Endodermal cell (in vitro differentiated cells): ENCODE results near the gene GGT5. TPM values are rescaled to one million over a fixed set of nuclear protein-coding genes. Genes with fewer than 3 reads are reported as not detected.

Experiments used
- DNase-seq: peaks from one replicate; pipeline ENCODE4 v3.0.0-alpha.2; 2017
- H3K27ac ChIP-seq: 2 replicates; pipeline ENCODE4 v1.5.1; 2013; ENCODE audit warnings: mild to moderate bottlenecking, low read depth, low read length, moderate library complexity
- H3K27me3 ChIP-seq: 2 replicates; pipeline ENCODE4 v1.6.1; 2013; ENCODE audit warnings: mild to moderate bottlenecking, low read length, moderate library complexity; ENCODE audit not compliant: insufficient read depth, control insufficient read depth, poor library complexity, severe bottlenecking
- H3K36me3 ChIP-seq: 2 replicates; pipeline ENCODE4 v1.7.0; 2013; ENCODE audit warnings: mild to moderate bottlenecking, low read length, moderate library complexity; ENCODE audit not compliant: control insufficient read depth, insufficient read depth
- H3K4me1 ChIP-seq: one replicate; pipeline ENCODE4 v1.7.0; 2013; ENCODE audit warnings: low read length; ENCODE audit not compliant: control insufficient read depth, insufficient read depth
- H3K4me3 ChIP-seq: 2 replicates; pipeline ENCODE4 v1.5.1; 2013; ENCODE audit warnings: mild to moderate bottlenecking, low read length, moderate library complexity
- H3K9ac ChIP-seq: 2 replicates; pipeline ENCODE4 v1.6.1; 2013; ENCODE audit warnings: mild to moderate bottlenecking, low read length, moderate library complexity; ENCODE audit not compliant: poor library complexity, severe bottlenecking; ENCODE audit errors: extremely low read depth
- H3K9me3 ChIP-seq: 2 replicates; pipeline ENCODE4 v1.6.1; 2013; ENCODE audit warnings: mild to moderate bottlenecking, low read length, moderate library complexity; ENCODE audit not compliant: control insufficient read depth
- H3K27ac Mint-ChIP-seq: 2 replicates; pipeline ENCODE4 v1.8.0; 2020; ENCODE audit warnings: mixed read lengths
- H3K27me3 Mint-ChIP-seq: 2 replicates; pipeline ENCODE4 v1.8.0; 2021; ENCODE audit warnings: mild to moderate bottlenecking, mixed read lengths; ENCODE audit not compliant: insufficient read depth
- H3K36me3 Mint-ChIP-seq: 2 replicates; pipeline ENCODE4 v1.8.0; 2020; ENCODE audit warnings: low read depth, mixed read lengths
- H3K4me1 Mint-ChIP-seq: 2 replicates; pipeline ENCODE4 v1.8.0; 2020; ENCODE audit warnings: mixed read lengths
- H3K4me3 Mint-ChIP-seq: 2 replicates; pipeline ENCODE4 v1.8.0; 2020; ENCODE audit warnings: mild to moderate bottlenecking, moderate library complexity, mixed read lengths
- H3K9me3 Mint-ChIP-seq: 2 replicates; pipeline ENCODE4 v1.8.0; 2020; ENCODE audit warnings: mild to moderate bottlenecking, mixed read lengths
- WGBS, 2 experiments: methylation state at CpG; one replicate each; pipeline versions ENCODE4 v1.1.5 to v1.1.7; 2013; ENCODE audit warnings: missing lambda C conversion rate in 2 of 2, mixed read lengths in 1 of 2; ENCODE audit not compliant: insufficient coverage in 1 of 2, insufficient read length in 1 of 2; 5-methylcytosine and 5-hydroxymethylcytosine counted together
- total RNA-seq, 2 donors: library from RNA; stranded (reverse); fragmentation: NEBNext Ultra II Directional in 1 of 2; extraction: Animal tissue kit (Norgen Biotek cat#: 25700) in 1 of 2; gene quantifications; 2 replicates in 1 of 2; 3 replicates in 1 of 2; pipeline ENCODE4 v1.2.1, GENCODE V29; 2021
- TF ChIP-seq, protein P1 (sequence below): fragments of 200-600 bp; sonication (generic); conservative IDR thresholded peaks from 2 replicates; pipeline ENCODE4 v1.5.0; 2021; ENCODE audit warnings: antibody characterized with exemption, mild to moderate bottlenecking

GGT5 gene
- total RNA-seq, 2 donors from 2014 or later, result 0.29 TPM; not detected in 1

- WGBS, 2 experiments, result 92 to 100% methylated on average over 5 to 11 of the region's 11 CpGs
- no peak for DNase-seq
- Histone ChIP-seq H3K9ac (no peak overlapping the region), H3K27ac (no peak overlapping the region), H3K9me3 (no peaks in the 10 kb centered on the region), H3K4me1 (no peaks in the 10 kb centered on the region), H3K4me3 (no peak overlapping the region), H3K27me3 (no peaks in the 10 kb centered on the region), H3K36me3 (peaks cover 19% of the 10 kb centered on the region)
- Mint-ChIP-seq H3K27me3 (no peaks in the 10 kb centered on the region), H3K27ac (no peak overlapping the region), H3K36me3 (peaks cover 18% of the 10 kb centered on the region), H3K4me1 (no peaks in the 10 kb centered on the region), H3K4me3 (no peak overlapping the region), H3K9me3 (no peaks in the 10 kb centered on the region)
- TF ChIP-seq, protein P1, sequence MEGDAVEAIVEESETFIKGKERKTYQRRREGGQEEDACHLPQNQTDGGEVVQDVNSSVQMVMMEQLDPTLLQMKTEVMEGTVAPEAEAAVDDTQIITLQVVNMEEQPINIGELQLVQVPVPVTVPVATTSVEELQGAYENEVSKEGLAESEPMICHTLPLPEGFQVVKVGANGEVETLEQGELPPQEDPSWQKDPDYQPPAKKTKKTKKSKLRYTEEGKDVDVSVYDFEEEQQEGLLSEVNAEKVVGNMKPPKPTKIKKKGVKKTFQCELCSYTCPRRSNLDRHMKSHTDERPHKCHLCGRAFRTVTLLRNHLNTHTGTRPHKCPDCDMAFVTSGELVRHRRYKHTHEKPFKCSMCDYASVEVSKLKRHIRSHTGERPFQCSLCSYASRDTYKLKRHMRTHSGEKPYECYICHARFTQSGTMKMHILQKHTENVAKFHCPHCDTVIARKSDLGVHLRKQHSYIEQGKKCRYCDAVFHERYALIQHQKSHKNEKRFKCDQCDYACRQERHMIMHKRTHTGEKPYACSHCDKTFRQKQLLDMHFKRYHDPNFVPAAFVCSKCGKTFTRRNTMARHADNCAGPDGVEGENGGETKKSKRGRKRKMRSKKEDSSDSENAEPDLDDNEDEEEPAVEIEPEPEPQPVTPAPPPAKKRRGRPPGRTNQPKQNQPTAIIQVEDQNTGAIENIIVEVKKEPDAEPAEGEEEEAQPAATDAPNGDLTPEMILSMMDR, result no peak
Observed at GRCh38 chr22:24176040-24176439, 68.8 kb downstream of the GGT5 start.

- peaks cover 19% of the 10 kb centered on the region for H3K36me3 ChIP-seq
- H3K4me1 ChIP-seq, result no peaks in the 10 kb centered on the region
- no peak overlapping the region for H3K27ac Mint-ChIP-seq
- H3K9ac ChIP-seq, result no peak overlapping the region
- TF ChIP-seq, protein P1, result peak; percentile 96
- DNase-seq, result peak; percentile 95
- no peaks in the 10 kb centered on the region for H3K4me1 Mint-ChIP-seq
- no peaks in the 10 kb centered on the region for H3K9me3 ChIP-seq
- H3K4me3 Mint-ChIP-seq, result no peak overlapping the region
- H3K27me3 ChIP-seq, result no peaks in the 10 kb centered on the region
- peaks cover 18% of the 10 kb centered on the region for H3K36me3 Mint-ChIP-seq
- H3K27ac ChIP-seq, result peak overlapping the region; percentile 34
- 51 to 68% methylated on average over 6 to 11 of the region's 11 CpGs for WGBS, 2 experiments
- H3K9me3 Mint-ChIP-seq, result no peaks in the 10 kb centered on the region
- H3K27me3 Mint-ChIP-seq, result no peaks in the 10 kb centered on the region
- H3K4me3 ChIP-seq, result no peak overlapping the region
Observed at GRCh38 chr22:24175160-24175808, 69.6 kb downstream of the GGT5 start.

- Mint-ChIP-seq H3K4me1 (no peaks in the 10 kb centered on the region), H3K36me3 (peaks cover 25% of the 10 kb centered on the region), H3K4me3 (no peak overlapping the region), H3K27ac (no peak overlapping the region), H3K27me3 (no peaks in the 10 kb centered on the region), H3K9me3 (no peaks in the 10 kb centered on the region)
- H3K27ac ChIP-seq, result no peak overlapping the region
- no peaks in the 10 kb centered on the region for H3K9me3 ChIP-seq
- H3K4me1 ChIP-seq, result no peaks in the 10 kb centered on the region
- 93% methylated on average over 9 of the region's 12 CpGs; no CpG with 5 or more reads in 1 of the 2 experiments for WGBS, 2 experiments
- no peak for DNase-seq
- no peak overlapping the region for H3K4me3 ChIP-seq
- peaks cover 19% of the 10 kb centered on the region for H3K36me3 ChIP-seq
- H3K27me3 ChIP-seq, result no peaks in the 10 kb centered on the region
- TF ChIP-seq, protein P1, result no peak
- H3K9ac ChIP-seq, result no peak overlapping the region
Observed at GRCh38 chr22:24171822-24172221, 73.1 kb downstream of the GGT5 start.
